NCI-H2107 (cell line): Measurements from ENCODE around the gene KRT3.

Experiments
- DNase-seq: peaks from one replicate; lab custom pipeline; 2025; lab: John Stamatoyannopoulos, UW

KRT3 gene

GRCh38 chr12:52827499-52828090 is 31.7 kb upstream of the KRT3 start:
- no peak for DNase-seq

DNA sequence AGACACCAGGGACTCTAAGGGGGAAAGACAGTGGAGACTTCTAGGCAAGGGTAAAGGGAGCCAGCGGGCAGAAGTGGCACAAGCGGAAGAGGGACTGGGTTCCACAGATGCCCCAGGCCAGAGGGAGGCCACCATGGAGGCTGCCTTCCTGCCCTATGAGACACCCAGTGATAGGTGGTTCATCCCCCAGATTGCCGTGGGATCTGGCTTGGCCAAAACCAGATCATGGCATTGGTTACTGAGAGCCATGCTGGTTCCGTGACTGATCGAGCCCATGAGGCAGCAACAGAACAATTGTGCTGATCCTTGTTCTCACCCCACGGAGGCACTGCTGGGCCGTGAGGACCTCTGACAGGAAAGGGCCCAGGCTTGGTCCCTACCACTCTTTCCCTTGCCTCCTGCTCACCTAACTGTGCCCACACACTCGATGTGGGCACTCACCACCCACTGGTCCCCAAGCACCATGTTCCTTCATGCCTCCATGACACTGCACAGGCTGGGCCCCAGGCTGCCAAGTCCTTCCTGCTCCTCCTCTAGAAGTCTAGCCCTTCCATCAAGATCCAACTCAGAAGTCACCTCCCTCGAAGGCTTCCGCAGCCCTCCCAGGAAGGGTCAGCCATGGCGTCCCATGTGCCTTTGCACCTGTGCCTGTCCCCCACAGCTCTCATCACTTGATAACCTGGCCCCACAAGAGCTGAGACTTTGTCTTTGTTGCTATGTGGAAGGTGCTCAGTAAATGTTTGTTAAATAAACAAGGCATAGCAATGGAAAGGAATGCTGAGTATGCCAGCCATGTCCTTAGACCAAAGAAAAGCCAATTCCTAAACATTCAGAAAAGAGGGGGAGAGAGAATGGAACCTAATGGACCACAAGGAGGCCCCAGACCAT is 30.9 kb upstream of the KRT3 start:
- DNase-seq, result no peak

GRCh38 chr12:52825961-52826360 is 30.0 kb upstream of the KRT3 start:
- no peak for DNase-seq

GRCh38 chr12:52824741-52825410 is 29.0 kb upstream of the KRT3 start:
- DNase-seq, result no peak

DNA sequence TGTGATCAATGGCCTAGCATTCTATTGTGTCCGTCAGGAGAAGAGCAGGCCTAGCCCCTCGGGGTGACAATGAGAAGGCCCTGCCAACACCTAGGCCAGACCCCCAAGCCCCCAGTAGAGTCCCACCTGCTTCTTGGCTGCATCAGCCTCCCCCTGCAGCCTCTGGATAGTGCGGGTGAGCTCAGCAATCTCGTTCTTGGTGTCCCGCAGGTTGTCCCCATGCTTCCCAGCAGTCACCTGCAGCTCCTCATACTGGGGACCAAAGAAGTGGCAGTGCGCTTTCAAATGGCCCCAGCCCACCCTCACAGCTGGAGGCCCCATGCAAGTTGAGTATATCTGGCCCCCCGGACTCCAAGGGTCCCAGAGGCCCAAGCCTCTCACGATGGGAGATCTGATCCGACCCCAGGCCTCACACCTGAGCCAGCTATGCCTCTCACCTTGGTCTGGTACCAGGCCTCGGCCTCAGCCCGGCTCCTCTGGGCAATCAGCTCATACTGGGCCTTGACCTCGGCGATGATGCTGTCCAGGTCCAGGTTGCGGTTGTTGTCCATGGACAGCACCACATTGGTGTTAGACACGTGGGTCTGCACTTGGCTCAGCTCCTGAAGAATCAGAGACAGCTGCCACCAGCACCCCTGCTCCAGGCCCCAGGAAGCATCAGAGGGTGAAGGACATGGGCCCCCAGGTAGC is 28.0 kb upstream of the KRT3 start:
- DNase-seq, result no peak

DNA sequence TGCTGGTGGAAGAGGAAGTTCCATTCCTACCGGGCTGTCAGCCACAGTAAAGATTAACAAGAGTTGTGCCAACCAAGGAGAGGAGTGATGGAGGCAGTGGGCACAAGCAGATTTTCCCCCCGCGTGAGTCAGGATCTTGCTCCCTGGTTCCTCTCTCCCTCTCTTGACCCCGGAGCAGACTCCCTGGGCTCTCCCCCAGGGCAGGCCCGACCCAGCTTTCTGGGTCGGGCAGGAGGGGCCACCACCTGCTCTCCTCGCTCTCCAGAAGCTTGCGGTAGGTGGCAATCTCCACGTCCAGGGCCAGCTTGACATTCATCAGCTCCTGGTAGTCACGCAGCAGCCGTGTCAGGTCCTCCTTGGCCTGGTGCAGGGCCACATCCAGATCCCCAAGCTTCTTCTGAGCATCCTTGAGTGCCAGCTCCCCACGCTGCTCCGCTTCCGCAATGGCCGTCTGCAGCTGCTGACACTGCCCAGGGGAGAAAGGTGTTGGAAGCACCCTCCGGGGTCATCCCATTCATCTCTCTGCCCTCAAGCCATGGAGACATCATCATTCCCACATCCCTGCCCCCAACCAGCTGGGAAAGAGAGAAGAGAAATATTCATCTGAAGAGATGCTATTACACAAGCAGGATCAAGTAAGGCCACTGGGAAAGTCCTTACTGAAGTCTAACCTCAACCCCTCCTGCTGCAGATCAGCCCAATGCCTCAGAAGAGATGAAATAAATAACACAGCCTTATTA is 27.0 kb upstream of the KRT3 start:
- no peak for DNase-seq

GRCh38 chr12:52821826-52822660 is 26.1 kb upstream of the KRT3 start:
- DNase-seq, result no peak

- no peak for DNase-seq
These were observed 25.3 kb upstream of the KRT3 start for GRCh38 chr12:52821071-52821730.

DNA sequence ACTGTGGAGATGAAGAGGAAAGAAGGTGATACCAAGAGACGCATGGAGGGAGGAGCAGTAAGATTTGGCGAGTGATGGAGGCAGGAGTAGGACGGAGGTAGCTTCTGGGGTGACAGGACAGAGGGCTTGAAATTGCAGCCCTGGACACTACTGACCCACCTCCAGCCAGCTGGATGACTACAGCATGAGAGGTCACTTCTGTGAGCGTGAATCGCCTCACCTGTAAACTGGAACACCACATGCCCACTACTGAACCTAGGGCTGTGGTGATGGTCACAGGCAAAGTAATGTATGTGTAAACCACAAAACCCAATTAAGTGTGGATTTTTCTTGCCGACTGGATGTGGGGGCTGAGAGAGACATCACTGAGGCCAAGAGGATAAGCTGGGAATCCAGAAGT is 24.6 kb upstream of the KRT3 start:
- DNase-seq, result no peak

GRCh38 chr12:52819731-52820510 is 24.0 kb upstream of the KRT3 start:
- DNase-seq, result no peak

GRCh38 chr12:52818887-52819420 is 23.0 kb upstream of the KRT3 start:
- DNase-seq, result no peak

- DNase-seq, result no peak
These were observed 22.5 kb upstream of the KRT3 start for GRCh38 chr12:52818388-52818787.

DNA sequence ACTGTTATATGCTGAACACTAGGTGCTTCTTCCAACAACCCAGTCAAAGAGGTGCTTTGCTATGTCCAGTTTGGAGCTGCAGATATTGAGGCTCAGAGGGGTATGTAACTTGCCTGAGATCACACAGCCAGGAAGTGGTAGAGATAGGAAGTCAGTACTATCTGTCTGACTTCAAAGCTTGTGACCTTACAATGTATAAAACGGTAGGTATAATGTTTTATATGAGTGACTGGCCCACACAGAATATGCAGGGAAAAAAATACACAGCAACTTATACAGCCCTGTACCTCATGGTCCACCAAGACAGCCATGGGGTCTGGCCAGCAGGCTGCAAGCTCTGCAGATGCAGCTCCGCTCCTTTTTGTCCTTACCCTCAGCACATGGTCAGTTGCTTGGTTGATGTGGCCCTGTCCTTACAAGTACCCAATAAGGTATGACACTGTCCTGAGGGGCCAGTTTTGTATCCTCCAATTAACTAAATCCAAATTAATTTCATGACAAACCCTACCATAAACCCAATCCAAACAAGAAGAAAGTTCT is 21.9 kb upstream of the KRT3 start:
- no peak for DNase-seq

GRCh38 chr12:52817003-52817698 is 21.2 kb upstream of the KRT3 start:
- no peak for DNase-seq

GRCh38 chr12:52815676-52816588 is 20.0 kb upstream of the KRT3 start:
- DNase-seq, result no peak

- no peak for DNase-seq
These were observed 19.2 kb upstream of the KRT3 start for GRCh38 chr12:52815161-52815560.

GRCh38 chr12:52814710-52815155 is 18.8 kb upstream of the KRT3 start:
- no peak for DNase-seq
